ENCODE results near the gene SCRT2. TPM values are rescaled to one million over a fixed set of nuclear protein-coding genes. Genes with fewer than 3 reads are reported as not detected.
"Not testable (repeated sequence)": the region's sequence is repeated elsewhere in the genome, so short reads cannot be mapped to it uniquely, and the experiment has no call there.

Gene SCRT2
- total RNA-seq, 1 donor from 2014 or later, result not detected

GRCh38 chr20:697826-698225 lies 22.2 kb upstream of the SCRT2 start:
- H3K4me3 Mint-ChIP-seq, result no peak overlapping the region

GRCh38 chr20:695165-695866 lies 19.7 kb upstream of the SCRT2 start:
- H3K9me3 ChIP-seq (ENCODE audit: low read depth), result no peaks in the 10 kb centered on the region
- no peak overlapping the region for H3K4me2 ChIP-seq
- Mint-ChIP-seq H3K9me3 (no peaks in the 10 kb centered on the region), H3K27ac (no peak overlapping the region), H3K27me3 (ENCODE audit: insufficient read depth, low read depth) (peaks cover 25% of the 10 kb centered on the region), H3K4me3 (no peak overlapping the region), H3K36me3 (no peaks in the 10 kb centered on the region), H3K4me1 (peaks cover 19% of the 10 kb centered on the region)
- H3K36me3 ChIP-seq, result no peaks in the 10 kb centered on the region
- H4K20me1 ChIP-seq (ENCODE audit: low read depth), result no peaks in the 10 kb centered on the region
- H3F3A ChIP-seq (ENCODE audit: low read depth), result no peaks in the 10 kb centered on the region
- H3K4me1 ChIP-seq, result peaks cover 11% of the 10 kb centered on the region
- no peak overlapping the region for H2AFZ ChIP-seq (replicated peaks)
- DNase-seq (ENCODE audit: low spot score), result no peak
- H3K4me3 ChIP-seq, result no peak overlapping the region
- no peaks in the 10 kb centered on the region for H3K27me3 ChIP-seq
- H3K9ac ChIP-seq, result no peak overlapping the region
- no peaks in the 10 kb centered on the region for H3K79me2 ChIP-seq (ENCODE audit: low read depth)
- TF ChIP-seq CTCF (IDR thresholded peaks at IDR 0.05) (no peak), EZH2phosphoT487 (IDR thresholded peaks at IDR 0.05) (no peak), EZH2 (IDR thresholded peaks at IDR 0.05) (no peak)
- H3K27ac ChIP-seq, result no peak overlapping the region

More at GRCh38 chr20:697826-698225, 22.2 kb upstream of the SCRT2 start:
- peaks cover 12% of the 10 kb centered on the region for H3K4me1 ChIP-seq
- no peak overlapping the region for H2AFZ ChIP-seq (replicated peaks)
- no peak overlapping the region for H3K4me2 ChIP-seq
- H3K27ac Mint-ChIP-seq, result no peak overlapping the region
- peaks cover 18% of the 10 kb centered on the region for H3K27me3 Mint-ChIP-seq (ENCODE audit: insufficient read depth, low read depth)
- H3K36me3 Mint-ChIP-seq, result no peaks in the 10 kb centered on the region
- no peaks in the 10 kb centered on the region for H3K9me3 ChIP-seq (ENCODE audit: low read depth)
- DNase-seq (ENCODE audit: low spot score), result no peak
- no peak for TF ChIP-seq EZH2phosphoT487 (IDR thresholded peaks at IDR 0.05)
- no peak for TF ChIP-seq CTCF (IDR thresholded peaks at IDR 0.05)
- no peak for TF ChIP-seq EZH2 (IDR thresholded peaks at IDR 0.05)
- no peaks in the 10 kb centered on the region for H3K27me3 ChIP-seq
- H3K79me2 ChIP-seq (ENCODE audit: low read depth), result no peaks in the 10 kb centered on the region
- peaks cover 19% of the 10 kb centered on the region for H3K4me1 Mint-ChIP-seq
- H3K36me3 ChIP-seq, result no peaks in the 10 kb centered on the region
- H4K20me1 ChIP-seq (ENCODE audit: low read depth), result no peaks in the 10 kb centered on the region
- no peak overlapping the region for H3K4me3 ChIP-seq
- no peak overlapping the region for H3K9ac ChIP-seq
- H3F3A ChIP-seq (ENCODE audit: low read depth), result no peaks in the 10 kb centered on the region
- no peak overlapping the region for H3K27ac ChIP-seq
- no peaks in the 10 kb centered on the region for H3K9me3 Mint-ChIP-seq

GRCh38 chr20:694496-694895 lies 18.9 kb upstream of the SCRT2 start:
- H3K4me3 ChIP-seq, result no peak overlapping the region
- no peak overlapping the region for H3K4me2 ChIP-seq
- H3K27ac ChIP-seq, result no peak overlapping the region
- no peaks in the 10 kb centered on the region for H3K36me3 Mint-ChIP-seq
- H4K20me1 ChIP-seq (ENCODE audit: low read depth), result no peaks in the 10 kb centered on the region
- H3F3A ChIP-seq (ENCODE audit: low read depth), result peaks cover 2% of the 10 kb centered on the region
- H3K4me3 Mint-ChIP-seq, result no peak overlapping the region
- no peaks in the 10 kb centered on the region for H3K36me3 ChIP-seq
- H2AFZ ChIP-seq (replicated peaks), result no peak overlapping the region
- no peak for DNase-seq (ENCODE audit: low spot score)
- no peak for TF ChIP-seq EZH2 (IDR thresholded peaks at IDR 0.05)
- TF ChIP-seq CTCF (IDR thresholded peaks at IDR 0.05), result no peak
- no peak for TF ChIP-seq EZH2phosphoT487 (IDR thresholded peaks at IDR 0.05)
- H3K4me1 Mint-ChIP-seq, result peaks cover 13% of the 10 kb centered on the region
- H3K27me3 Mint-ChIP-seq (ENCODE audit: insufficient read depth, low read depth), result peaks cover 27% of the 10 kb centered on the region
- H3K79me2 ChIP-seq (ENCODE audit: low read depth), result no peaks in the 10 kb centered on the region
- H3K27me3 ChIP-seq, result no peaks in the 10 kb centered on the region
- H3K9me3 Mint-ChIP-seq, result no peaks in the 10 kb centered on the region
- no peak overlapping the region for H3K27ac Mint-ChIP-seq
- H3K9ac ChIP-seq, result no peak overlapping the region
- H3K4me1 ChIP-seq, result peaks cover 4% of the 10 kb centered on the region
- H3K9me3 ChIP-seq (ENCODE audit: low read depth), result no peaks in the 10 kb centered on the region

- H3K9me3 ChIP-seq (ENCODE audit: low read depth); H3K79me2 ChIP-seq (ENCODE audit: low read depth); H2AFZ ChIP-seq (replicated peaks); H3K9me3 Mint-ChIP-seq; H3K4me1 ChIP-seq; H3K36me3 ChIP-seq; H3K4me2 ChIP-seq; H3K27me3 ChIP-seq; H3K27ac ChIP-seq; DNase-seq (ENCODE audit: low spot score); H3K4me3 ChIP-seq; H3F3A ChIP-seq (ENCODE audit: low read depth); H4K20me1 ChIP-seq (ENCODE audit: low read depth); H3K36me3 Mint-ChIP-seq; H3K27ac Mint-ChIP-seq; H3K9ac ChIP-seq; H3K4me3 Mint-ChIP-seq: not testable (repeated sequence)
- Mint-ChIP-seq H3K27me3 (ENCODE audit: insufficient read depth, low read depth) (peaks cover 29% of the 10 kb centered on the region), H3K4me1 (peaks cover 16% of the 10 kb centered on the region)
These were observed 18.2 kb upstream of the SCRT2 start for GRCh38 chr20:693786-694185.

Data from neural progenitor cell (in vitro differentiated cells).